HuH-7 (cell line): ENCODE results near the gene CCDC89.

ENCODE experiments used
- DNase-seq: peaks from one replicate; pipeline ENCODE4 v3.0.0; 2011; ENCODE audit warnings: low spot score

Gene CCDC89

GRCh38 chr11:85685820-85686459 lies at the start of gene CCDC89:
TSS of gene CCDC89 (minus strand) at chr11:85686195. CDS start at chr11:85686130, 65 bp downstream.
- no peak for DNase-seq

DNA sequence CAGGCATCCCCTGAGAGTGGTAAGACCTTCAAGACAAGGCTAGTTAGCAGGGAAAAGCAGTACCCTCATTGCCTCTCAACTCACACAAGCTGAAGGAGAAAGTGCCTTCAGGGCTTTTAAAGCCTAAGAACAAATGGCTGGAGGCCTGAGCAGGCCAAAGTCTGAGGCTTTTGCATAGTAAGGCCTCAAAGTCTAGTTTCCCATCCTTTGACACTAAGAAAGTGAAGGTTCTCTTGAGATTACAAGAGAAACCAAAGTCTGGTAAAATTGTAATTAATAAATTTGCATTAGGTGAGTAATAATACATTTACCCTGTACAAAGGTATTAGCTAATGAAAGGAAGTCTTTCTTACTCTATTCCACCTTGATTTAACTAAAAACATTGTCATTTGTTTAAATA lies 47.0 kb upstream of the CCDC89 start:
- DNase-seq, result no peak

- no peak for DNase-seq
These were observed 40.4 kb upstream of the CCDC89 start for GRCh38 chr11:85726381-85726780.

GRCh38 chr11:85725510-85726258 lies 39.7 kb upstream of the CCDC89 start:
- DNase-seq, result no peak

DNA sequence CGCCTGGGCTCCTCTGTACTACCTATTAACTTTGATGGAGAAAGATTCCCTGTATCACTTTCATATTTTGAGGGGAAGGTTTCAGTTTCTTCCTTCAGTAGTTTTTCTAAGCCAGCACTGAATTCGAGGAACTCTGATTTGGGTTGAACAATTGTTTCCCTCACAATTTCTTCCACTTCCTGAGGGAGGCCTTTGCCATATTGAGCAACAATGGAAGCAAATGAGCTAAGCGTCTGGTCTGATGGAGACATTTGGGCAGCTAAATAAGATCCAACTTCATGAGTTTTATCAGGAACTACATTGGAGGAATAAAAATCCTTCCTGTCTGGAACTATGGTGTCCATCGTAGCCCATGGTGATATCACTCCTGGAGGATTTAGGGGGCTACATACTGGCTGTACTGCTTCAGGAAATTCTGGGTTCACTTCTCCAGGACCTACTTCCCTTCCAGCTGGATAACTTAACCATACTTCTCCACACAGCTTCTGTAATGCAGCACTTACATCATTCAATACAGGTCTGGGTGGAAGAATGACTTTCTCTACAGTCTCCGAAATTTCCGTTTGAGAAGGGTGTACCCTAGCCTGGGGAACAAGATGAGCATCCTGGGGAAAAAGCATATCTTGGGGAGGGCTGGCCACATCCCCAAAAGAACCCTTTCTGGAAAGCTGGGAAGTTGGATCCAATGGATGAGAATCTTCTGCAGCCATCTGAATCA lies 38.9 kb upstream of the CCDC89 start:
- DNase-seq, result no peak

DNA sequence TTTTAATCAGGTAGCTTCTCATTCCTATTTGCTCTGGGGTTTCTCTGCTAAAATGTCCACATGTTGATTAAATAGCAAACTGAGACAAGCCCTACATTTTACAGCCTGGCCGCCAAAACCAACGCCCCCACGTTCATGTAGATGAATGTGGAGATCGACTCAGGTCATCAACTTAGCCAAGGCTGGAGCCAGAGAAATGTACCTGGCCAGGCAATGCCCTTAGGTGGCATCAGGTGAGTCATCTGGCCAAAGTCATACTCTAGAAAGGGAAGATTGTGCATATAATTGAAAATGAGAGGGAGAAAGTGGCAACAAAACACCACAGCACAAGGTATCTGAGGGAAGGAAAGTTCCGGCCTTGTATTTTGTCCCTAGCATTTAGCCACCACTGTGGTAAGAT lies 37.1 kb upstream of the CCDC89 start:
- no peak for DNase-seq

DNA sequence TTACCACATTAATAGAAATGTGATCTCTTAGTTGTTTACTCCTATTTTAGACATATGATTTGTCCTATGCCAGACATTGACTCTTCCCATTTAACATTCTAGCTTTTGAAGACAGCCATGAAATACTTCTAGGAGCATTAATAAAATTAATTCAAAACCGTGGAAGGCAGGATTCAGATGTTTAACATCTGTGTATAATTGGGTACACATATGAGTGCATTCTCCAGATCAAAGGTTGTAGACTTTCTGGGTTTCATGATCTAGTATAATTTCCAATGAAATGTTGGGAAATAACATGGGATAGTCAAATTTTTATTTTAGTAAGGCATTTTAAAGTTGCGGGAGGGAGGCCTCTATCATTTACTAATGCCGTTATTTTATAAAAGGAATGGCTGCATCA lies 35.2 kb upstream of the CCDC89 start:
- DNase-seq, result no peak

DNA sequence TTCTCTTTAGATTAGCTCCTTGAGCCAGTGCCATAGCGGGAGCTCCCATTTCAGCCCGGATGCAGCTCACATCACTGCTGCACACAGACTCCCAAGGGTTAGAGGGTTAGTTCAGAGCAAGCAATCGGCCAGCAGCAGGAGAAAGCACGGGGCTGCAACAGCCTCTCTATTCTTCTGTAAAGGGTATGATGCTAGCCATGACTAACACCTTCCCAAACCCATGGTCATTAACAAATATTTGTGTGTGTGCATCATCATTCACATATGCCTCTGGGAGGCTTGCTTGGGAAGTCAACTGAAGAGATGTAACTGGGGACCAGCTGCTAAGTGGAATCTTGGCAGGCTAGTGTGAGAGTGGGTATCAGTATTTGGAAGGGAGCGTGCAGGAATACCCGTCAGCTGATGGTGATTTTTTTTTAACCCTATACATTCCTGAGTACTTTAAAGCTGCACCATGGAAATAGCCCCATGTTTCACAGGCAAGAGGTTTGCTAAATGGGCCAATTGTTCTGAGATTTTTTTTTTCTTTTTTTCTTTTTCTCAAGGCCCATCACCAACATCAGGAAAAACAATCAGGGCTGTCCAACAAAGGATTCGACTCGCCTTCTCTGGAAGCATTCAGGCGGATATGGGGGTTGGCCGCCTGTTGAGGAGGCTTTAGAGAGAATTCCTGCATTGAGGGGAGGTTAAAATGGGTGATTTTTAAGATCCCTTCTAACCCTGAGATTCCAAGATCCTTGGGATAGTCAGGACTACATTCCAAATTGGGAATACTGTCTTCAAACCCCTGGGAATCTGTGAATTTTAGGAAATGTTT lies 33.2 kb upstream of the CCDC89 start:
- DNase-seq, result no peak

- no peak for DNase-seq
These were observed 32.3 kb upstream of the CCDC89 start for GRCh38 chr11:85718126-85718943.

DNA sequence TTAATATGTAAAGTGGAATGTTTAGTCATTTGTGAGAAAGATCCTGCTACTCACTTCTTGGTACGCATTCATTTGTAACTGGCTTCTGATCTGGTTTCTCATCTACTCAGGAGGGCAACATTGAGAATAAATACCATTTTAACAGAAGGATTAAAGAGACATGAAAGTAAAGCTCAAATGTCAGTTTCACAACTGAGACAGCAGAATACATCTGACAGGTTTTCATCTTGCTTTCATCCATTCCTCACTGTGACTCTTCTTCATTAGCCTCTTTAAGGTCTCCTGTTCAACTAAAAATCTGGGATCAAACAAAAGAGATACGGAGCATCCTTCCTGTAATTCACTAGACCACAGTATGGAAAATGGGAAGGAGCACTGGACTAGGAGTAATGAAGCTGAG lies 31.4 kb upstream of the CCDC89 start:
- no peak for DNase-seq

- no peak for DNase-seq
These were observed 27.0 kb upstream of the CCDC89 start for GRCh38 chr11:85712953-85713352.

DNA sequence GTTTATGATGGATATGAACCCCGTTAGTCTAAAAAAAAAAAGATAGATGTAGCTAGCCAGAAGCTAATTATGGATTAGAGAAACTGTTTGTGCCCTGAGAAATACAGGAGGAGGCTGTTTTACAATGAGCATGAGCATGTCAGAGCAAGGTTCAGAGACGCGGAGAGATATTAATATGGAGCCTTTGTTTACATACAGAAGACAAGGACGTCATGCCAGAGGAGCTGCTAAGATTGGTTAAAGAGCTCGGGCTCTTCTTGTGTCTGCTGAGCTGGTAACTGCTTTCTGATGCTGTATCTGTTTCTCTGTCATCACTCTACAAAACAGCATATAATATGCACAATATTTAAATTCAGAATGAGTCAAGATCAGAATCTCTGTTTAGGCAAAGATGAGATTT lies 24.9 kb upstream of the CCDC89 start:
- DNase-seq, result no peak

- DNase-seq, result no peak
These were observed 24.1 kb upstream of the CCDC89 start for GRCh38 chr11:85709941-85710702.

GRCh38 chr11:85705800-85706199 lies 19.8 kb upstream of the CCDC89 start:
- DNase-seq, result no peak

DNA sequence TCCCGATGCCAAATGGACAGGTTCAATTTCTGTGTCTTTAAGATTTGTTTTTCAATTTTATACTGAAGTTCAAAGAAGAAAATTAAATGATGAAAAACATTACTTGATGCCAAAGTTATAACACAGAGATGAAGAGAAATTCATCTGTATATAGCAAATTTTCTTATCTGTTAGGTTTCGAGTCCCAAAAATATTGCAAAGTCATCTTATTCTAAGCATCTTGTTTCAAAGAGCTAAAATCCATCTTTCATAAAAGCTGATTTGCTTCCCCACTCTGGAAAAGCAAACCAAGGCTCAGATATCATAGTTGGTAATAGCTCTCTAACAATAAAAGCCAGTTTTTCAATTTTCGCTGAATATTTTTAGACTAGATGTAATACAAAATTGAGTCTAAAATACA lies 19.0 kb upstream of the CCDC89 start:
- DNase-seq, result no peak

DNA sequence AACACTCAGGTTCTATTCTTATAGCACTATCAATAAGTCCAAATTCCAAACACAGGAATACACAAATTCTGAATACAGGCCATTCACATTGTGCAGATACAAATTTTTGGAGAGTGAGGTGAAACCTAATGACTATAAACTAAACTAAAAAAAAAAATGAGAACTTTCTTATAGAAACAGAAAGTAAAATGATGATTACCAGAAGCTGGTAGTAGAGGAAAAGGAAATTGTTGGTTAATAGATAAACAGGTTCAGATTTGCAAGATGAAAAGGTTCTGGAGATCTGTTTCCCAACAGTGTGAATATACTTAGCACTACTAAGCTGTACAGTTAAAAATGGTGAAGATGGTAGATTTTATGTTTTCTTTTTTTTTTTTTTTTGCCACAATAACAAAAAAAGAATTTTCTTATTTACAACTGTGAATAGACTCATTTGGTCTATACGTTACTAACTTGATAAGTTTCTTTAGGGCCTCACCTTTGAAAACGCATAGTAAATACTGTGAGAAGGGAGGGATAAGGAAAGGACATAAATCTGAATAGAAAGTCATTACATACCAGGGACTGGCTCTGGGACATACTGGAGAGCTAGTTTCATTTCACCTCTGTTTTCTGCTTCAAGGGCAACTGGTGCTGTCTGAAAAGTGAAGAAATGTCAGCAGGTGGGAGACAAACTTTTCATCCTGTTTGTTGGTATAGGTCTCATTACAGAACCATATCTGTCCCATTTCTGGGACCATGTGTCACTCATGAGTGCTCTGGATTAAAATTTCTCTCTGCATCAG lies 14.2 kb upstream of the CCDC89 start:
- DNase-seq, result no peak

DNA sequence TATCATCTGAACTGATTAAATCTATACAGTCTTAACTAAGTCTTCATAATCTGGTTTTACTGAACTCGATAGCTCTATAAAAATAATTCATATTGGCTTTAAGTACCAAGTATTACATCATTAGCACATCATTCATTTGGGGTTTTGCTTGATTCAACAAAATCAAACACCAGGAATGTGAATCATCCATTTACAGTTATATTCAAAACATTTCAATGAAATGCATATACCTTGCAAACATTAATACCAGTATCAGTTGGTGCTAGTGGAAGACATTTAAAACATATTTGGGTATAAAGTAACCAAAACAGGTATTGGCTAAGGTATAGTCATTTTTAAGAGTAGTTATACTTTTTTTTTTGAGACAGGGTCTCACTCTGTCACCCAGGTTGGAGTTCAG lies 12.2 kb upstream of the CCDC89 start:
- DNase-seq, result no peak

- no peak for DNase-seq
These were observed 11.8 kb upstream of the CCDC89 start for GRCh38 chr11:85697747-85698146.

- DNase-seq, result no peak
These were observed 9.6 kb upstream of the CCDC89 start for GRCh38 chr11:85695546-85695945.
